A549 (cell line): Measurements from ENCODE around the gene GUCY2D. TPM values are rescaled to one million over a fixed set of nuclear protein-coding genes. Genes with fewer than 3 reads are reported as not detected.

Source experiments
- ATAC-seq, 2 experiments: fragments of 200-7000 bp in 1 of 2; fragments of >200 bp in 1 of 2; cut with Nextera tagmentation in 1 of 2; cut with Tn5 transposase in 1 of 2; 3 replicates each; pipeline versions ENCODE4 v1.8.0 to v1.9.1; 2018 to 2020; ENCODE audit warnings: mild to moderate bottlenecking in 1 of 2, moderate library complexity in 1 of 2
- CTCF ChIA-PET: fragments of 300-600 bp; sonication (Branson Sonifier 250); formaldehyde crosslinking; extraction: SDS; loops from one replicate; lab custom pipeline; 2021; ENCODE audit warnings: antibody characterized with exemption, inconsistent platforms; lab: Yijun Ruan, JAX
- POLR2A ChIA-PET: fragments of 350-600 bp; formaldehyde crosslinking; extraction: SDS; loops from one replicate; lab custom pipeline; 2021; ENCODE audit warnings: antibody characterized with exemption, inconsistent platforms; lab: Yijun Ruan, JAX
- DNase-seq, 2 experiments: peaks; one replicate each; pipeline versions ENCODE4 v3.0.0 to v3.0.0-alpha.2; 2011 to 2016; ENCODE audit warnings: low read depth in 1 of 2, low spot score in 1 of 2
- FAIRE-seq: peaks from 2 replicates; lab custom pipeline; 2011; peaks lifted over from hg19 to GRCh38; lab: Jason Lieb, UNC
- H3K27ac ChIP-seq, 2 experiments: fragments of >200 bp; sonication (Bioruptor Twin); formaldehyde crosslinking; 3 replicates each; pipeline ENCODE4 v1.5.1; 2016 to 2017
- H3K4me1 ChIP-seq: fragments of >200 bp; sonication (Bioruptor Twin); formaldehyde crosslinking; 3 replicates; pipeline ENCODE4 v1.6.1; 2016
- H3K4me2 ChIP-seq: fragments of >200 bp; sonication (Bioruptor Twin); formaldehyde crosslinking; 3 replicates; pipeline ENCODE4 v1.6.1; 2016
- H3K4me3 ChIP-seq: fragments of >200 bp; sonication (Bioruptor Twin); formaldehyde crosslinking; 3 replicates; pipeline ENCODE4 v1.5.1; 2016
- H3K9me3 ChIP-seq: fragments of >200 bp; sonication (Bioruptor Twin); formaldehyde crosslinking; 3 replicates; pipeline ENCODE4 v1.6.1; 2016
- BHLHE40 ChIP-seq: IDR thresholded peaks from 2 replicates; pipeline ENCODE4 v1.6.1; 2012; ENCODE audit warnings: low read depth, low read length, inconsistent platforms
- CBX8 ChIP-seq: fragments of 200-600 bp; sonication (generic); IDR thresholded peaks from 2 replicates; pipeline ENCODE4 v1.6.1; 2016
- EHF ChIP-seq: fragments of 250-450 bp; sonication (Bioruptor Pico); IDR thresholded peaks from 2 replicates; pipeline ENCODE4 v1.5.0; 2020; ENCODE audit warnings: mild to moderate bottlenecking
- EHMT2 ChIP-seq: fragments of 200-600 bp; sonication (generic); IDR thresholded peaks from 2 replicates; pipeline ENCODE4 v1.6.1; 2016; ENCODE audit warnings: antibody characterized with exemption, low read depth, mild to moderate bottlenecking, moderate library complexity
- EP300 ChIP-seq, 2 experiments: fragments of >200 bp; sonication (Bioruptor Twin); formaldehyde crosslinking; IDR thresholded peaks; 2 replicates in 1 of 2; 3 replicates in 1 of 2; pipeline ENCODE4 v1.6.1; 2016 to 2017
- ESRRA ChIP-seq: fragments of 150-350 bp; IDR thresholded peaks from 2 replicates; pipeline ENCODE4 v1.6.1; 2014; ENCODE audit warnings: mild to moderate bottlenecking, low read length, borderline replicate concordance
- FOSL2 ChIP-seq, 2 experiments: fragments of 450-650 bp in 1 of 2; fragments of >200 bp in 1 of 2; sonication (Bioruptor Twin) in 1 of 2; formaldehyde crosslinking; IDR thresholded peaks; 2 replicates each; pipeline versions ENCODE4 v1.5.0 to v1.6.1; 2016 to 2020; ENCODE audit warnings: mild to moderate bottlenecking in 1 of 2, moderate library complexity in 1 of 2
- FOXS1 ChIP-seq: fragments of 250-450 bp; sonication (Bioruptor Pico); IDR thresholded peaks from 2 replicates; pipeline ENCODE4 v1.5.0; 2020; ENCODE audit warnings: mild to moderate bottlenecking, moderate library complexity
- HDAC2 ChIP-seq: fragments of 200-600 bp; sonication (generic); IDR thresholded peaks from 2 replicates; pipeline ENCODE4 v1.6.1; 2016
- JUN ChIP-seq, 2 experiments: fragments of >200 bp; sonication (Bioruptor Twin); formaldehyde crosslinking; IDR thresholded peaks; 2 replicates in 1 of 2; 3 replicates in 1 of 2; pipeline ENCODE4 v1.6.1; 2016 to 2017
- JUNB ChIP-seq: fragments of >200 bp; sonication (Bioruptor Twin); formaldehyde crosslinking; IDR thresholded peaks from 2 replicates; pipeline ENCODE4 v1.6.1; 2016
- KDM5A ChIP-seq: fragments of 200-600 bp; sonication (generic); IDR thresholded peaks from 2 replicates; pipeline ENCODE4 v1.6.1; 2016; ENCODE audit warnings: antibody characterized with exemption, mild to moderate bottlenecking
- NPAS2 ChIP-seq: fragments of 250-450 bp; sonication (Bioruptor Pico); IDR thresholded peaks from 2 replicates; pipeline ENCODE4 v1.8.0; 2022; ENCODE audit warnings: mild to moderate bottlenecking, moderate library complexity, borderline replicate concordance
- NR3C1 ChIP-seq: fragments of >200 bp; sonication (Bioruptor Twin); formaldehyde crosslinking; IDR thresholded peaks from 3 replicates; pipeline ENCODE4 v1.6.1; 2017
- POLR2AphosphoS2 ChIP-seq: conservative IDR thresholded peaks from 2 replicates; pipeline ENCODE4 v1.6.1; 2012; ENCODE audit warnings: low read length, improper control_type of control experiment, inconsistent platforms
- RAD21 ChIP-seq, 2 experiments: fragments of >200 bp in 1 of 2; sonication (Bioruptor Twin) in 1 of 2; formaldehyde crosslinking in 1 of 2; IDR thresholded peaks in 1 of 2; conservative IDR thresholded peaks in 1 of 2; 2 replicates in 1 of 2; 3 replicates in 1 of 2; pipeline ENCODE4 v1.6.1; 2012 to 2018; ENCODE audit warnings: inconsistent platforms in 1 of 2
- RARB ChIP-seq: fragments of 250-450 bp; sonication (Bioruptor Pico); IDR thresholded peaks from 2 replicates; pipeline ENCODE4 v1.8.0; 2021; ENCODE audit warnings: mild to moderate bottlenecking, moderate library complexity
- RNF2 ChIP-seq: fragments of 200-600 bp; sonication (generic); IDR thresholded peaks from 2 replicates; pipeline ENCODE4 v1.6.1; 2016; ENCODE audit warnings: low read depth, mild to moderate bottlenecking, antibody characterized with exemption, moderate library complexity, borderline replicate concordance
- TFCP2L1 ChIP-seq: fragments of 250-450 bp; sonication (Bioruptor Pico); IDR thresholded peaks from 2 replicates; pipeline ENCODE4 v1.5.0; 2021; ENCODE audit warnings: mild to moderate bottlenecking
- ZNF302 ChIP-seq: fragments of 250-450 bp; sonication (Bioruptor Pico); IDR thresholded peaks from 2 replicates; pipeline ENCODE4 v1.9.0; 2021; ENCODE audit warnings: inconsistent platforms, mild to moderate bottlenecking, moderate library complexity
- WGBS: methylation state at CpG from one replicate; pipeline ENCODE4 v1.1.6; 2017; ENCODE audit errors: missing lambda C conversion rate; 5-methylcytosine and 5-hydroxymethylcytosine counted together
- polyA plus RNA-seq, 4 experiments: library from polyadenylated mRNA; depleted of rRNA in 3 of 4; stranded (reverse); fragments of >200 nt; fragmentation: RNase III in 1 of 4; extraction: RNeasy Plus Mini Kit Qiagen cat#74134 plus additional on column Dnase treatment in 1 of 4; gene quantifications; 2 replicates in 3 of 4; 3 replicates in 1 of 4; pipeline ENCODE4 v1.2.3, GENCODE V29; 2011 to 2017
- TF ChIP-seq, protein P1 (sequence below): fragments of 200-600 bp; sonication (generic); IDR thresholded peaks from 2 replicates; pipeline ENCODE4 v1.6.1; 2016; ENCODE audit warnings: antibody characterized with exemption, mild to moderate bottlenecking, moderate library complexity
- TF ChIP-seq, protein P2 (sequence below): fragments of >200 bp; sonication (Bioruptor Twin); formaldehyde crosslinking; IDR thresholded peaks from 3 replicates; pipeline ENCODE4 v1.5.1; 2016
- TF ChIP-seq, protein P3 (sequence below): fragments of >200 bp; sonication (Bioruptor Twin); formaldehyde crosslinking; IDR thresholded peaks from 2 replicates; pipeline ENCODE4 v1.6.1; 2016
- TF ChIP-seq, protein P4 (sequence below): fragments of 450-650 bp; IDR thresholded peaks from 2 replicates; pipeline ENCODE4 v1.6.1; 2014; ENCODE audit warnings: antibody characterized with exemption

Gene GUCY2D
- polyA plus RNA-seq, 2 of the 4 experiments (the other 2 are of a cell fraction): 0.14 TPM; not detected in 1

DNA sequence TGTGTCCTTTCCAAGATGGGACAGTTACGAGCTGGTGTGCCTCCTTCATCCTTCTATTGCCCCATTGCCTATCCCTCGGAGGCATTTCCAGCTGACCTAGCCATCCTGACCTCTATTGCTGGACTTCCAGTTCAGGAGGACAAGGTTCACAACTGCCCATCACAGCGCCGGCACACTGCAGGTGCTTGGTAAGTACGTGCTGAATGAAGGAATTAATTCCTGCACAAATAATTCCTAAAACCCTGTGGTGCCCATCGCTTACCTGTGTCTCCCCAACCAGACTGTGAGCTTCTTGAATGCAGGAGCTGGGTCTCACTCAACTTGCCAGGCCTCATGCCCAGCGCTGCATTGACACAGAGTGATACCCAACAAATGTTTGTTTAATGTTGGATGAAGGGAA, 49.4 kb downstream of the GUCY2D start:
- no peak overlapping the region for H3K27ac ChIP-seq
- no peaks in the 10 kb centered on the region for H3K9me3 ChIP-seq
- ChIA-PET POLR2A (interaction anchor here (0.6 kb wide), 1 partner anchor 734 kb away, joined by 4 read pairs; no protein-coding TSS in a partner anchor), CTCF (interaction anchor here (0.6 to 2.1 kb wide), 13 partner anchors 9 to 648 kb away, joined by 3 to 22 read pairs (median 3); partner anchors contain the start of genes TMEM256 and TRAPPC1)
- no peak for DNase-seq
- no peaks in the 10 kb centered on the region for H3K4me1 ChIP-seq
- no peak for ATAC-seq
- no peak for FAIRE-seq
- 63% methylated on average over 7 of the region's 7 CpGs for WGBS
- TF ChIP-seq ESRRA (no peak), ZNF302 (CRISPR knock-in tag) (no peak), EP300 (IDR thresholded peaks at IDR 0.05) (no peak), KDM5A (no peak), RAD21 (conservative IDR thresholded peaks at IDR 0.05 in 1 of 2, IDR thresholded peaks at IDR 0.05 in 1 of 2) (no peak)
- TF ChIP-seq, protein P1, sequence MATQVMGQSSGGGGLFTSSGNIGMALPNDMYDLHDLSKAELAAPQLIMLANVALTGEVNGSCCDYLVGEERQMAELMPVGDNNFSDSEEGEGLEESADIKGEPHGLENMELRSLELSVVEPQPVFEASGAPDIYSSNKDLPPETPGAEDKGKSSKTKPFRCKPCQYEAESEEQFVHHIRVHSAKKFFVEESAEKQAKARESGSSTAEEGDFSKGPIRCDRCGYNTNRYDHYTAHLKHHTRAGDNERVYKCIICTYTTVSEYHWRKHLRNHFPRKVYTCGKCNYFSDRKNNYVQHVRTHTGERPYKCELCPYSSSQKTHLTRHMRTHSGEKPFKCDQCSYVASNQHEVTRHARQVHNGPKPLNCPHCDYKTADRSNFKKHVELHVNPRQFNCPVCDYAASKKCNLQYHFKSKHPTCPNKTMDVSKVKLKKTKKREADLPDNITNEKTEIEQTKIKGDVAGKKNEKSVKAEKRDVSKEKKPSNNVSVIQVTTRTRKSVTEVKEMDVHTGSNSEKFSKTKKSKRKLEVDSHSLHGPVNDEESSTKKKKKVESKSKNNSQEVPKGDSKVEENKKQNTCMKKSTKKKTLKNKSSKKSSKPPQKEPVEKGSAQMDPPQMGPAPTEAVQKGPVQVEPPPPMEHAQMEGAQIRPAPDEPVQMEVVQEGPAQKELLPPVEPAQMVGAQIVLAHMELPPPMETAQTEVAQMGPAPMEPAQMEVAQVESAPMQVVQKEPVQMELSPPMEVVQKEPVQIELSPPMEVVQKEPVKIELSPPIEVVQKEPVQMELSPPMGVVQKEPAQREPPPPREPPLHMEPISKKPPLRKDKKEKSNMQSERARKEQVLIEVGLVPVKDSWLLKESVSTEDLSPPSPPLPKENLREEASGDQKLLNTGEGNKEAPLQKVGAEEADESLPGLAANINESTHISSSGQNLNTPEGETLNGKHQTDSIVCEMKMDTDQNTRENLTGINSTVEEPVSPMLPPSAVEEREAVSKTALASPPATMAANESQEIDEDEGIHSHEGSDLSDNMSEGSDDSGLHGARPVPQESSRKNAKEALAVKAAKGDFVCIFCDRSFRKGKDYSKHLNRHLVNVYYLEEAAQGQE: no peak
- no peak overlapping the region for H3K4me3 ChIP-seq
- no peak overlapping the region for H3K4me2 ChIP-seq

DNA sequence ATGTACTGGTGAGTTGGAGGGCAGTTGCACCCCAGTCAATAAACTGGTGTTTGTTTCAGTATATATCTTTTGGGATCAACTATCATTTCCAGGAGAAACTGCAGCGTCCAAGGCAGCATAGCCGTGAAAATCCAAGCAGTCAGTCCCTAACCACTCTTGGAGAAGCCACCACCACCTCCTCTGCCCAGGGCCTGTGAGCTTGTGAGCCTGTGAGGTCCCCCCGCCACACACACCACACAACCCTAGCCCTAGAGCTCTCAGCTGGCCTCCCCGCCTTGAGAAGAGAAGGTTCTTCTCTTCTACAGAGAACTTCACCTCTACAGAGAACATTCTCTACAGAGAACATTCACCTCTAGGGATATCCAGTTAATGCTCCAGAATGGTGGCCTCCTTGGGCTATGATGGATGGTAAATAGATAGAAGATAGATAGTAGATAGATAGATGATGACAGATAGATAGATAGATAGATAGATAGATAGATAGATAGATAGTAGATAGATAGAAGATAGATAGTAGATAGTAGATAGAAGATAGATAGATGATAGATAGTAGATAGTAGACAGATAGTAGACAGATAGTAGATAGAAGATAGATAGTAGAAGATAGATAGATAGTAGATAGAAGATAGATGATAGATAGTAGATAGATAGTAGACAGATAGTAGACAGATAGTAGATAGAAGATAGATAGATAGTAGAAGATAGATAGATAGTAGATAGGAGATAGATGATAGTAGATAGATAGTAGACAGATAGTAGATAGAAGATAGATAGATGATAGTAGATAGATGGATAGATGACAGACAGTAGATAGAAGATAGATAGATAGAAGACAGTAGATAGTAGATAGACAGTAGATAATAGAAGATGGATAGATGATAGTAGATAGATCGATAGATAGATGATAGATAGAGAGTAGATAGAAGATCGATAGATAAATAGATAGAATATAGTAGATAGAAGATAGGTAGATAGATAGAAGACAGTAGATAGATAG, 50.1 kb downstream of the GUCY2D start:
- 42% methylated on average over 6 of the region's 6 CpGs for WGBS
- Histone ChIP-seq H3K4me1 (no peaks in the 10 kb centered on the region; the same call in 2 of the 3 replicates), H3K4me3 (no peak overlapping the region), H3K9me3 (no peaks in the 10 kb centered on the region), H3K27ac (no peak overlapping the region), H3K4me2 (no peak overlapping the region)
- ATAC-seq (no peak), FAIRE-seq (no peak), DNase-seq (no peak)
- ChIA-PET CTCF (interaction anchor here (0.9 to 13.8 kb wide), 13 partner anchors 8 to 310 kb away, joined by 3 to 682 read pairs (median 4); partner anchors contain the start of genes ALOX12B and TRAPPC1), POLR2A (no interaction called here)
- TF ChIP-seq BHLHE40 (no peak), EHF (CRISPR knock-in tag) (no peak), POLR2AphosphoS2 (no peak), FOSL2 (IDR thresholded peaks at IDR 0.05) (no peak), FOSL2 (CRISPR knock-in tag; IDR thresholded peaks at IDR 0.05) (no peak), HDAC2 (no peak), CBX8 (no peak), RARB (no peak), JUN (IDR thresholded peaks at IDR 0.05) (no peak), FOXS1 (CRISPR knock-in tag) (no peak), NPAS2 (no peak), TFCP2L1 (no peak), NR3C1 (no peak), RNF2 (no peak), EHMT2 (no peak), JUNB (no peak)
- TF ChIP-seq, protein P2, sequence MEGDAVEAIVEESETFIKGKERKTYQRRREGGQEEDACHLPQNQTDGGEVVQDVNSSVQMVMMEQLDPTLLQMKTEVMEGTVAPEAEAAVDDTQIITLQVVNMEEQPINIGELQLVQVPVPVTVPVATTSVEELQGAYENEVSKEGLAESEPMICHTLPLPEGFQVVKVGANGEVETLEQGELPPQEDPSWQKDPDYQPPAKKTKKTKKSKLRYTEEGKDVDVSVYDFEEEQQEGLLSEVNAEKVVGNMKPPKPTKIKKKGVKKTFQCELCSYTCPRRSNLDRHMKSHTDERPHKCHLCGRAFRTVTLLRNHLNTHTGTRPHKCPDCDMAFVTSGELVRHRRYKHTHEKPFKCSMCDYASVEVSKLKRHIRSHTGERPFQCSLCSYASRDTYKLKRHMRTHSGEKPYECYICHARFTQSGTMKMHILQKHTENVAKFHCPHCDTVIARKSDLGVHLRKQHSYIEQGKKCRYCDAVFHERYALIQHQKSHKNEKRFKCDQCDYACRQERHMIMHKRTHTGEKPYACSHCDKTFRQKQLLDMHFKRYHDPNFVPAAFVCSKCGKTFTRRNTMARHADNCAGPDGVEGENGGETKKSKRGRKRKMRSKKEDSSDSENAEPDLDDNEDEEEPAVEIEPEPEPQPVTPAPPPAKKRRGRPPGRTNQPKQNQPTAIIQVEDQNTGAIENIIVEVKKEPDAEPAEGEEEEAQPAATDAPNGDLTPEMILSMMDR: no peak
- TF ChIP-seq, protein P3, sequence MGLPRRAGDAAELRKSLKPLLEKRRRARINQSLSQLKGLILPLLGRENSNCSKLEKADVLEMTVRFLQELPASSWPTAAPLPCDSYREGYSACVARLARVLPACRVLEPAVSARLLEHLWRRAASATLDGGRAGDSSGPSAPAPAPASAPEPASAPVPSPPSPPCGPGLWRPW: no peak
- TF ChIP-seq, protein P1: no peak
- TF ChIP-seq, protein P4, sequence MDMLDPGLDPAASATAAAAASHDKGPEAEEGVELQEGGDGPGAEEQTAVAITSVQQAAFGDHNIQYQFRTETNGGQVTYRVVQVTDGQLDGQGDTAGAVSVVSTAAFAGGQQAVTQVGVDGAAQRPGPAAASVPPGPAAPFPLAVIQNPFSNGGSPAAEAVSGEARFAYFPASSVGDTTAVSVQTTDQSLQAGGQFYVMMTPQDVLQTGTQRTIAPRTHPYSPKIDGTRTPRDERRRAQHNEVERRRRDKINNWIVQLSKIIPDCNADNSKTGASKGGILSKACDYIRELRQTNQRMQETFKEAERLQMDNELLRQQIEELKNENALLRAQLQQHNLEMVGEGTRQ: no peak
